GM19324 (cell line): ENCODE measurements around the gene C17orf107.

Experiments
- ATAC-seq: cut with Tn5 transposase; IDR thresholded peaks from one replicate; pipeline ENCODE4 v1.9.1; 2021; ENCODE audit warnings: mild to moderate bottlenecking, moderate library complexity; ENCODE audit not compliant: unreplicated experiment, low FRiP score

C17orf107 gene

GRCh38 chr17:4947010-4947410 lies 47.7 kb downstream of the C17orf107 start:
- no peak for ATAC-seq

GRCh38 chr17:4947411-4948165 lies 48.3 kb downstream of the C17orf107 start:
- peak; percentile 19 for ATAC-seq

- ATAC-seq: peak; percentile 18
Observed at GRCh38 chr17:4948166-4948930, 49.0 kb downstream of the C17orf107 start, which contains the start of gene PFN1. PFN1 (minus strand) TSS chr17:4948530; CDS start chr17:4948394, 136 bp downstream.

- peak; percentile 50 for ATAC-seq
Observed at GRCh38 chr17:4948931-4949320, 49.6 kb downstream of the C17orf107 start.

- ATAC-seq: peak; percentile 27
Observed at GRCh38 chr17:4949321-4950074, 50.2 kb downstream of the C17orf107 start.

GRCh38 chr17:4950075-4950745 lies 50.9 kb downstream of the C17orf107 start:
- ATAC-seq: peak; percentile 1

GRCh38 chr17:4950746-4951204 lies 51.4 kb downstream of the C17orf107 start, which contains the start of gene ENO3:
ENO3 (plus strand) TSS chr17:4951119; CDS start chr17:4951830, 711 bp downstream.
- no peak for ATAC-seq

GRCh38 chr17:4951486-4951885 lies 52.1 kb downstream of the C17orf107 start:
- no peak for ATAC-seq
